ACC112 (cell line): ENCODE data around the gene ANXA11.

ENCODE experiments used
- H2AFZ ChIP-seq: fragments of 200-600 bp; sonication (generic); one replicate; pipeline ENCODE4 v1.6.0; 2017; ENCODE audit warnings: antibody characterized with exemption, low read length; ENCODE audit not compliant: unreplicated experiment
- H3K27ac ChIP-seq: fragments of 200-600 bp; sonication (generic); 2 replicates; pipeline ENCODE4 v1.5.1; 2014; ENCODE audit warnings: low read depth, mild to moderate bottlenecking, antibody characterized with exemption, low read length, moderate library complexity
- H3K27me3 ChIP-seq: fragments of 200-600 bp; sonication (generic); 2 replicates; pipeline ENCODE4 v1.6.1; 2014; ENCODE audit warnings: mild to moderate bottlenecking, antibody characterized with exemption, low read length, moderate library complexity, mixed read lengths; ENCODE audit not compliant: insufficient read depth
- H3K36me3 ChIP-seq: fragments of 200-600 bp; sonication (generic); 2 replicates; pipeline ENCODE4 v1.6.1; 2016; ENCODE audit warnings: mild to moderate bottlenecking, antibody characterized with exemption, low read length, moderate library complexity, mixed read lengths; ENCODE audit not compliant: insufficient read depth
- H3K4me1 ChIP-seq: fragments of 200-600 bp; sonication (generic); one replicate; pipeline ENCODE4 v1.6.1; 2016; ENCODE audit warnings: low read length, mixed read lengths; ENCODE audit not compliant: insufficient read depth, unreplicated experiment, control insufficient read depth
- H3K4me3 ChIP-seq: fragments of 200-600 bp; sonication (generic); 2 replicates; pipeline ENCODE4 v1.5.1; 2014; ENCODE audit warnings: mild to moderate bottlenecking, low read depth, low read length
- H3K79me2 ChIP-seq: fragments of 200-600 bp; sonication (generic); one replicate; pipeline ENCODE4 v1.6.0; 2016; ENCODE audit warnings: low read length; ENCODE audit not compliant: control insufficient read depth, unreplicated experiment, insufficient read depth

The ANXA11 gene

DNA sequence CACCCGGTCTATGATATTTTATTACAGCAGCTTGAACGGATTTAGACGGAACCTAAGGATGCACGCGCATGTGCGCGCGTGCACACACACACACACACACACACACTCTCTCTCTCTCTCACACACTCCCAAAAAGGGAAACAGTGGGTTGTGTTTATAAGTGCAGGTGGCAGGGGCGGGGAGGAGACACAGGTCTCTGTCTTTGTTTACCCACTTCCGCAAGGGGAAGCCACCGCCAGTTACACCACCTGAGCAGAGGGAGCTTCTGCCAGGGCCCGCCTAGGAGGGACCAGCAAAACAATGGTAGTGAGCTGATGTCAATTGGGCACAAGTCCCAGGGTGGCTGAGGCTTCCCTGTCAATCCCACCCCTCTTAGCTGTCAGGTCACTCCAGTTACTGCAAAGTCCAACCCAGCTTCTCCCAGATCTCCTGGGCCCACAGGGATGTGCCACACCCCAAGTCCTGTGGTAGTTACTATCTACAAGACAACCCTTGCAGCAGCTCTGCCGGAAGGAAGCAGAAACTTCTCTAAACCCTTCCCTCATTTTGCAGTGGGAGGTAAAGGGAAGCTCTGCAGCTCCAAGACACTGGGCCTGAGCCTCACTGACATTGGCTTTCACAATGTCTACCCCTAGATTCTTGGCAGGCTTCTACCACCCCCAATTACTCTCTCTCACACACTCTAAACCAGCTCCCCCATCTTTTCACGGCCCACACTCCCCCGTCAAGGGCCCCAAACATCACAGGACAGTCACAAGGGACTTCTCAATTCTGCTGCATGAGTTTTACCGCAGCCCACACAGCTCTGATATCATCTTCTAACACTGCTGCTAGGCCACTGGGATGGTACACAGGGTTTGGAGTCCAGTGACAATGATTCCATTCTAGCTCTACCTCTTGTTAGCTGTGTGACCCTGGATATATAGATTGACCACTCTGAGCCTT lies 17.6 kb downstream of the ANXA11 start:
- Histone ChIP-seq H3K4me3 (no peak overlapping the region), H3K27me3 (no peaks in the 10 kb centered on the region), H3K27ac (no peak overlapping the region), H3K36me3 (peaks cover 11% of the 10 kb centered on the region; the same call in 1 of the 2 replicates), H3K79me2 (peaks cover 92% of the 10 kb centered on the region), H2AFZ (no peak overlapping the region), H3K4me1 (peaks cover 4% of the 10 kb centered on the region)

DNA sequence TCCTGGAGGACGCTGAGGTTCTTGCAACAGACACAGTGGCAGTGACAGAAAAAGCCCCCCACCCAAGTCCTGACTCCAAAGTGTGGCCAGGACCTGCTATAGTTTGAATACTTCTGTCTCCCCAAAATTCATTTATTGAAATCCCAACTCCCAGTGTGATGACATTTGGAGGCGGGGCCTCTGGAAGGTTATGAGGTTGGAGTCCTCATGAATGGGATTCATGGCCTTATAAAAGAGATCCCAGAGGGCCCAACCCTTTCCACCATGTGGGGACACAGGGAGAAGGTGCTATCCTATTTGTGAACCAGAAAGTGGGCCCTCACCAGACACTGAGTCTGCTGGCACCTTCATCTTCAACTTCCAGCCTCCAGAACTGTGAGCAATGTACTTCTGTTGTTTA lies 18.3 kb downstream of the ANXA11 start:
- H3K79me2 ChIP-seq = peaks cover 89% of the 10 kb centered on the region
- H2AFZ ChIP-seq = no peak overlapping the region
- no peak overlapping the region for H3K27ac ChIP-seq
- peaks cover 4% of the 10 kb centered on the region for H3K4me1 ChIP-seq
- no peak overlapping the region for H3K4me3 ChIP-seq
- no peaks in the 10 kb centered on the region for H3K27me3 ChIP-seq
- peaks cover 4% of the 10 kb centered on the region; the same call in 1 of the 2 replicates for H3K36me3 ChIP-seq

DNA sequence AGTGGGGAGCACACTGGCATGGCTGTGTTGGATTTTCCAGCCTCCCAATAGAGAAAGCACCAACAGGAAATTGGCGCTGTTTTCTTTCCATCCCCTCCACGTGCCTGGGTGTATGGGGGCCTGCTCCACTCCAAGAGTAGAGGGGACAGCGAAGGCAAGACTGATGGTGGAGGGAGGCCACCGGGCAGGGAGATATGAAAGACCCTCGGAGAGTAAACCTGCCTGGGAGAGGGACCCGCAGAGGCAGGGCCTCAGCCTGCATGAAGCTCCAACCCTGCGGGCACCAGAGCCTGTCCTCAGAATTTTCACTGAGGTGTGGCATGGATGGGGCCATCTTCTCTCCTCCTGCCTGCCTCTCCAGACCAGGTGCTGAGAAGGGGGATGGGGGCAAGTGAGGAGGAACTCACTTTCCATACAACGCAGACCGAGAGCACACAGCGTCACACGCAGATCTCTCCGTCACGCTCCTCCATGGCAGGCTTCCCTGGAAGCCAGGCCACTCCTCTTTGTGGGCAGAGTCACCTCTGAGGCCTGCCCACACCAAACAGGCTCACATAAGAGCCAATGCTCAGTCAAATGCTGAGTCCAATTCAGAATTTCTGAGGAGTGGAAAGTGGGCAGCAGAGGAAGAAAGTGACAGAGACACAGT lies 18.8 kb downstream of the ANXA11 start:
- no peak overlapping the region for H2AFZ ChIP-seq
- no peak overlapping the region for H3K27ac ChIP-seq
- peaks cover 4% of the 10 kb centered on the region for H3K4me1 ChIP-seq
- H3K79me2 ChIP-seq = peaks cover 88% of the 10 kb centered on the region
- no peaks in the 10 kb centered on the region for H3K36me3 ChIP-seq
- no peak overlapping the region for H3K4me3 ChIP-seq
- no peaks in the 10 kb centered on the region for H3K27me3 ChIP-seq

DNA sequence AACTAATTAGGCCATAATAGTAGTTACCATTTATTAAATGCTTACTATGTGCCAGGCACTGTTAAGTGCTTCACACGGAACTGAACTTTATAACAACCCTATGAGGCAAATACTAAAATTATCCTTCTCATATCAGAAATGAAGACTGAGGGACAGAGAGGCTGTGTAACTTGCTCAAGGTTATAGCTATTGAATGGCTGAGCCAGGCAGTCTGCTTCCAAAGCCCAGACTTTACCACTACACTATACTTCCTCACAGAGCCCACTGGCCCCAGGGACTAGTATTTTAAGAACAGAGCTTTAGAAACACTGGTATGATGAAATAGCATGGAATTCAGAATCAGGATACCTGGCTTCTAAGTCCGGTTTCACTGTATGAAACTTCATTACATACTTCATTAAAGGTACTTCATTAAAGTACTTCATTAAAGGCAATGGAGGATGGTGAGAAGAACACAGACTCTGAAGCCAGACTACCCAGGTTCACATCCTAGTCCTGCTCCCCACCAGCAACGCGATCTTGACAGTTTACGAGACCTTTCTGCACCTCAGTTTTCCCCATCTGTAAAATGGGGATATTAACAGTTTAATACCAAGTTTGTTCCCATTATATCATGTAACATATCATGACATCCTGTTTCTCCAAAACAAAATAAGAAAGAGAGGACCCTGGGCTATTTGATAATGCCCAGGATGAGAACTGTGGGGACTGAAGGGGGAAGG lies 19.6 kb downstream of the ANXA11 start:
- H3K4me3 ChIP-seq = no peak overlapping the region
- no peaks in the 10 kb centered on the region for H3K27me3 ChIP-seq
- H3K79me2 ChIP-seq = peaks cover 84% of the 10 kb centered on the region
- H3K36me3 ChIP-seq = no peaks in the 10 kb centered on the region
- peaks cover 4% of the 10 kb centered on the region for H3K4me1 ChIP-seq
- no peak overlapping the region for H3K27ac ChIP-seq
- no peak overlapping the region for H2AFZ ChIP-seq

DNA sequence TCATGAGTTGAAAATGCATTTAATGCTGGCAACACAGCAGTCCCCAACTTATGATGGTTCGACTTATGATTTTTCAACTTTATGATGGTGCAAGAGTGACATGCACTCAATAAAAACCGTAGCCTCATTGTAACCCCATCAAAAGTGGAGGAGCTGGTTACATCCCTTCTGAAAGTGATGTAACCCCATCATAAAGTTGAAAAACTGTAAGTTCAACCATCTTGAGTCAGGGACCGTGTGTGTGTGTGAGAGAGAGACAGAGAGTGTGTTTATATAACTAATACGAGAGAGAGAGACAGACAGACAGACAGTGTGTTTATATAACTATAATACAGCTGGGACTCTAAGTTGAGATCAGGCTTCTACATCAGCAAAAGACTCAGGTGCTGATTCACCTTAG lies 21.0 kb downstream of the ANXA11 start:
- H2AFZ ChIP-seq = no peak overlapping the region
- H3K4me1 ChIP-seq = peaks cover 4% of the 10 kb centered on the region
- H3K27ac ChIP-seq = no peak overlapping the region
- no peaks in the 10 kb centered on the region for H3K27me3 ChIP-seq
- H3K79me2 ChIP-seq = peaks cover 85% of the 10 kb centered on the region
- H3K36me3 ChIP-seq = no peaks in the 10 kb centered on the region
- no peak overlapping the region for H3K4me3 ChIP-seq

DNA sequence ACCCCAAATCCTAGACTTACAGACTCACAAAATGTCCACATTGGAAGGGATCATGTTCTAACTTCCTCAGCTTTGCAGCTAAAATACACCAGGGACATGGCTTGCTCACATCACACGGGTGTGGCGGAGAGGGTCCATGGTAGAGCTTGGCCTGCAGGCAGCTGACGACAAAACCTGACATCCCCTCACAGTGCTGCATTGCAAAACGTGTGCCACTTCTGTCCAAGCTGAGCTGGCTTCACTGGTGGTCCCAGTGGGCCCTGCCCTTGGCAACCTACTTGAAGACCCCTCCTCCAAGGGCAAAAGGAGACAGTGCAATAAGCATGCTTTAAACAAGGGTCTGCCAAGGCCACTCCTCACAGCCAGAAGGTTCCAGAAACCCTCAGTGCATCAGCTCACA lies 21.9 kb downstream of the ANXA11 start:
- Histone ChIP-seq H2AFZ (no peak overlapping the region), H3K79me2 (peaks cover 84% of the 10 kb centered on the region), H3K4me3 (no peak overlapping the region), H3K27ac (no peak overlapping the region), H3K27me3 (no peaks in the 10 kb centered on the region), H3K4me1 (peaks cover 5% of the 10 kb centered on the region), H3K36me3 (no peaks in the 10 kb centered on the region)

DNA sequence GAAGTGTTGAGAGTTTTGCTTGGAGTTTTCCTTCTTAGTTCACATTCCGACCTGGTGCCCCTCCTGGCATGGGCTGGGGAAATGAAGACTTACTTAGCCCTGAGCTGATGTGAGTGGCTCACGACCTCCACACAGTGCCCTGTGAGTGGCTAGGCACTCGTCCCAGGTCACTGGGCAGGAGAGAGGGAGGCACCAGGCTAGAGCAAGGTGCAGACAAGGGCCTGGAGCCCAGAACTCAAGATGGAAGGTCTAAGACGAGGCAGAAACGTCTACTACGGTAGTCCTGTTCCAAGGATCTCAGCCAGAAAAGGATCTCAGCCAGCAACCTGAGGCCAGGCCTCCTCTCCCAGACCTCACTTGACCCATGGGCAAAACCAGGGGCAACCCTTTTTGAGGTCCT lies 22.4 kb downstream of the ANXA11 start:
- Histone ChIP-seq H3K4me3 (no peak overlapping the region), H2AFZ (no peak overlapping the region), H3K79me2 (peaks cover 85% of the 10 kb centered on the region), H3K27ac (no peak overlapping the region), H3K27me3 (no peaks in the 10 kb centered on the region), H3K36me3 (no peaks in the 10 kb centered on the region), H3K4me1 (peaks cover 7% of the 10 kb centered on the region)

DNA sequence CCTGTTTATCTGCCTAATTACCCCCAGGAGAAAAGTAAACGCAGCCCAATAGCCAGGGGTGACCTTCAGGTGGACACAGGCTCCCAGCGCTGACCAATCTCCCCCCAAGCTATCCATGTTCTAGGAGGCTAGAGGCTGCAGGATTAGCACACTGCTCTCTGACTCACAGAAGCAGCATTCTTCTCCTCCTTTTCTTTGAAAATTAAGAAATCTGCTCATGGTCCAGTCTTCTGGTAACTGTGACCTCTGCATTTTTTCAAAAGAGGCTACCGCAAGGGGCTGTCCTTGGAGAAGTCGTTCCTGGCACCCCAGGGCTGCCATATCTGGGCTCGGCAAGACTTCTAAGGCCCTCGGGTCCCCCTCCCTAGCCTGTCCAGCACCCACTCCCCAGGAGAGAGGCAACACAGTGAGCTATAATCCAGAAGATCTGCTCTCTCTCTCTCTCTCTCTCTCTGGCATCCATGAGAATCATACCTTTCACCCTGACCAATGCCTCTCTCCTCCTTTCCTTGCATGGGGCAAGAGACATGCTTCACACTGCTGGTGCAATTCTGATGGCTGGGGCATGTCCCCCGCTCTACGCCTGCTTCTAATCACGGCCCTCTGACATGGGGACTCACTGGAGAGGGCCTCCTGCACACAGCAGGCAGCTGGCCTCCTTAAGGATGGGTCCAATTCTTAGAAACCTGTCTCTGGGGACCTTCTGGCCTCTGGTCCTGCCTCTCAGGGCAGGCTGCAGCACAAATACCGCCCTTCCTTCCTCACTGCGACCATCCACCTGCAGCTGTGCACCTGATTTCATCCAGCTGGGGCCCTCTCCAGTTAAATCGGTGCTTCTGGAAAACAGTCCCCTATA lies 27.3 kb downstream of the ANXA11 start:
- peaks cover 55% of the 10 kb centered on the region for H3K79me2 ChIP-seq
- no peaks in the 10 kb centered on the region for H3K27me3 ChIP-seq
- H3K27ac ChIP-seq = peak overlapping the region; percentile 31; the same call in 1 of the 2 replicates
- H2AFZ ChIP-seq = no peak overlapping the region
- H3K36me3 ChIP-seq = no peaks in the 10 kb centered on the region
- H3K4me3 ChIP-seq = no peak overlapping the region
- peaks cover 12% of the 10 kb centered on the region for H3K4me1 ChIP-seq

DNA sequence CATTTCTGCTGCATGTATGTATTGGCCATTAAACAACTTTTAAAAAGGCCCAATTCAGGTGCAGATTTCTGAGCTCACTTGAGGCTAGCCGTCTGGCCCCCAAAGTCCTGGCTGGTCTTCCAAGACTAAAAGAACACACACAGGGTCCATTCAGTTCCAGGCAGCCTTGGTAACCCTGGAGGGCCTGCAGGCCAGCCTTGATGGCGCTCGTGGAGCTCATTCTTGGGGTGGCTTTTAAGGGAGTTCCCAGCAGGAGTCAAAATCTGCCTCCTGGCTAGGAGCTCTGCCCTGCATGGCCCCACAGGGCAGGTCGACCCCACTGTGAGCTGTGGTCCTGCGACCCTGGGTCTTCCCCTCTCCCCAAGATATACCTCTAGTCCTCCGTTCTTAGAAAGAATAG lies 28.8 kb downstream of the ANXA11 start:
- H3K27ac ChIP-seq = no peak overlapping the region
- H3K4me3 ChIP-seq = no peak overlapping the region
- H2AFZ ChIP-seq = no peak overlapping the region
- H3K79me2 ChIP-seq = peaks cover 45% of the 10 kb centered on the region
- H3K27me3 ChIP-seq = no peaks in the 10 kb centered on the region
- H3K36me3 ChIP-seq = no peaks in the 10 kb centered on the region
- peaks cover 12% of the 10 kb centered on the region for H3K4me1 ChIP-seq
